IgD-negative memory B cell (primary cell): ENCODE results near the gene GABARAPL1. TPM values are rescaled to one million over a fixed set of nuclear protein-coding genes. Genes with fewer than 3 reads are reported as not detected.
"Not testable (repeated sequence)": the region's sequence is repeated elsewhere in the genome, so short reads cannot be mapped to it uniquely, and the experiment has no call there.

Experiments used
- H3K27ac Mint-ChIP-seq, 3 donors: one replicate each; pipeline ENCODE4 v1.8.0; 2020 to 2022; ENCODE audit warnings: mild to moderate bottlenecking in 3 of 3, mixed read lengths in 3 of 3, moderate library complexity in 1 of 3
- H3K27me3 Mint-ChIP-seq: one replicate; pipeline ENCODE4 v1.8.0; 2021; ENCODE audit warnings: mixed read lengths
- H3K36me3 Mint-ChIP-seq: one replicate; pipeline ENCODE4 v1.8.0; 2020; ENCODE audit warnings: mild to moderate bottlenecking, mixed read lengths
- H3K4me1 Mint-ChIP-seq, 3 donors: one replicate each; pipeline ENCODE4 v1.8.0; 2020 to 2022; ENCODE audit warnings: mixed read lengths in 3 of 3, mild to moderate bottlenecking in 1 of 3
- H3K4me3 Mint-ChIP-seq, 4 donors: one replicate each; pipeline ENCODE4 v1.8.0; 2020 to 2022; ENCODE audit warnings: mild to moderate bottlenecking in 4 of 4, mixed read lengths in 4 of 4, moderate library complexity in 3 of 4
- H3K9me3 Mint-ChIP-seq, 3 donors: one replicate each; pipeline ENCODE4 v1.8.0; 2020 to 2021; ENCODE audit warnings: mixed read lengths in 3 of 3, mild to moderate bottlenecking in 1 of 3
- polyA plus RNA-seq: library from polyadenylated mRNA; unstranded; fragments of 300-500 nt; fragmentation: Illumina TruSeq; gene quantifications from one replicate; pipeline ENCODE4 v1.2.3, GENCODE V29; 2021

Gene GABARAPL1
- polyA plus RNA-seq, 1 donor from 2014 or later, result 0.68 TPM

DNA sequence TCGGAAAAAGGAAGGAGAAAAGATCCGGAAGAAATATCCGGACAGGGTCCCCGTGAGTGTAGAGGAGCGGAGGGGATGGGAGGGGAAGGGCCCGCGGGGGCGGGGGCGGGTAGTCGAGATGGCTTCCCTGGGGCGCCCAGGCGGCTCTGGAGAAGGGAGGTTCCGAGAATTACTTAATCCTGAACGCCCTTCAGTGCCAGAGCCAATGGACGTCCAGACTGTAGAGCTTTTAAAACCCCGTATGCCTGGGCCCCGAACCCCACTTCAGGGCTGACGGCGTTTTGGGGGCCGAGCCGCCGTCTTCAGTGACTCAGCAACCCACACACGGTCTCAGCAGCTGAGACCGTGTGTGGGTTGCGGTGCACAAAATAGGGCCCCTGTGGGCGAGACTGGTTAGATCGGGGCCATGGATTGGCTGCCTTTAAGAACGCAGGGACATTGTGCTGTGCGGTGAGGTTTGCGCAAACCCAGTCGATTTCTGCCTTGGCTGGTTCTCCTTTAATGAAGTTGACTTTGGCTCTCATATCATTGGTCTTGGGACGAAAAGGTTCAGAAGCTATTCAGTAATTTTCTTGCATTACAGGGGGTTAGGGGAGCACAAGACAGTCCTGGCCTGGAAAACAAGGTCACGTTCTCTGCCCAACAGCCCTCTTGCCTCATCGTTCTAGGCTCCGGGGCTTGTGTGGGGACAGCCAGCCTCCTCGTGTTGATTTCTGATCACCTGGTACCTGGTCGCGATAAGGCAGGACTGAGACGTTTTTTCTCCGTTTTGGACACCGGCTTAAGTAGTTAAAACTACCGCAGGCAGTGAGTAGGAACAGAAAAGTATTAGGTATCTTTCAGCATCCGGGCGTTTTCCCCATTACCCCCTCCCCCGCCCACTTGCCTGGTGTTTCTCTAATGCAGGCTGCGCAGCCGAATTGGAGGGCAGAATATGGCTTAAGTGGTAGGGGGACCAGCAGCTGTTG, 775 bp downstream of the GABARAPL1 start:
- Mint-ChIP-seq H3K4me3 (peak overlapping the region; percentile 90 to 95 (median 94)), H3K27me3 (peaks cover 20% of the 10 kb centered on the region), H3K27ac (peak overlapping the region; percentile 18 to 63 (median 43)), H3K9me3 (no peaks in the 10 kb centered on the region), H3K4me1 (peaks cover 2 to 21% (median 5%) of the 10 kb centered on the region in 3 donors), H3K36me3 (no peaks in the 10 kb centered on the region)

DNA sequence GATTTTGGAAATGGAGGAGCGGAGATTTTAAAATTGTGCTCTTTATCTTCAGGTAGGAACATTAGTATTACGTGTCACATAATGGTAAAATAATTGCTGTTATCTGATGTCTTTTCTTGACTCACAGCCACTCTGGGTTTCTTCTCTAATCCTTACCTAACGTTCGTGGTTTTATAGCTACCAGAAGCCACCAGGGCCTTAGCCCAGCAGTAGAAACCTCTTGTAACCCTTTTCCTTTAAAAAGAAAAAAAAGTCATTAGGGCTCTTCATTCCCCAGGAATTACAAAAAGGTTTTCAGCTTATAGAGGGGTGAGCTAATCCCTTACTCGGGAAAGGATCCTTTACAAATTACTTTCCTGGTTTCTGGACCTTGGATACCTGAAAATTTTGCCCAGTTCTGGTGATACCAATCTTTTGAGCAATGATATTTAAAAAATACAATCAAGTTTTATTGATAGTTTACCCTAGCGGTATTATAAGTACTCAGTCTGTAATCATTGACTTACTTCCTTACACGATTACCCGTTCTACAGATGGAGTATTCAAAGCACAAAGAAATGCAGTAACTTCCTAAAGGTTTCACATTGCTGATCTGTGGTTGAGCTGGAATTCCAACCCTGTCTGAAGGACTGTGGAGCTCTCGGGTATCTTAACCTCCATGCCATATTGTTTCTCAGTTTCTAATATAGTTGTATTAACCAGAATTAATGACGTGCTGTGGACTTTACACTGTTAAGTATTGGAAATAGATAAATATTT, 1.6 kb downstream of the GABARAPL1 start:
- peak overlapping the region; percentile 90 to 95 (median 94) for H3K4me3 Mint-ChIP-seq
- H3K27ac Mint-ChIP-seq, result peak overlapping the region in 2 of 3 donors; percentile 18 to 43
- H3K9me3 Mint-ChIP-seq, result no peaks in the 10 kb centered on the region
- peaks cover 2 to 21% (median 5%) of the 10 kb centered on the region in 3 donors for H3K4me1 Mint-ChIP-seq
- H3K27me3 Mint-ChIP-seq, result peaks cover 20% of the 10 kb centered on the region
- H3K36me3 Mint-ChIP-seq, result no peaks in the 10 kb centered on the region

DNA sequence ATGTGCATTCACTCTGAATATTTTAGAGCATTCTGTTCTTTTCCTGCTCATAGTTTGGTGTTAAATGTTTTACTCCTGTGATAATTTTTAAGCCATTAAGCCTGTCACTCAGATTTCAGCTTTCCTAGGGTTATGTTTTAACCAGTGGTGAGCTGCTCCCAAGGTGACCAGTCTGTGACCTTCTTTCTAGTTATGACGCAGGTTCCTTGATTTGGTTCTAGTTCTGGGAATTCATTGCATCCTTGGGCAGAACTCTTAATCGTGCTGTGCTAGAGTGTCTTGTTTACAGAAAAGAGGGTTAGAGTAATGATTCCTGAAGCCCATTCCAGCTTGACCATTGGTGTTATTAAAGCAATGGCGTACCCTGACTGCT, 2.2 kb downstream of the GABARAPL1 start:
- no peaks in the 10 kb centered on the region for H3K36me3 Mint-ChIP-seq
- peak overlapping the region in 2 of 4 donors; percentile 27 to 93 for H3K4me3 Mint-ChIP-seq
- peaks cover 2 to 21% (median 5%) of the 10 kb centered on the region in 3 donors for H3K4me1 Mint-ChIP-seq
- no peak overlapping the region for H3K27ac Mint-ChIP-seq
- no peaks in the 10 kb centered on the region for H3K9me3 Mint-ChIP-seq
- peaks cover 20% of the 10 kb centered on the region for H3K27me3 Mint-ChIP-seq

DNA sequence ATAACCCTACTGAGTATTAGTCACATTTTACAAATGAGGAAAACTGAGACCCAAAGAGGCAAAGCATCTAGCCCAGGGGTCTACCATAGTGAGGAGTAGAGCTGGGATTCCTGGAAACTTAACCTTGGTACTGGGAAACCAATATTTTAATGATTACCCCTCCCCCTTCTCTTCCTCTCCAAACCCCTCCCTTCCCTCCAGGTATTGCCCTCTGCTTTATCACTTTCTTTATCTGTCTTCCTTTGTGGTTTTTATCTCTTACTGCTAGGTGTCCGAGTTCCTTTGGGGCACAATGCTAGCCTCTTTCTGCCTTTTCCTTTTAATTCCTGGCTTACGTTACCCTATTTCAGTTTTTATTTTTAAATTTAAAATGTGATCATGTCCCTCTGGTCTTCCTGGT, 2.8 kb downstream of the GABARAPL1 start:
- peaks cover 2 to 21% (median 5%) of the 10 kb centered on the region in 3 donors for H3K4me1 Mint-ChIP-seq
- no peaks in the 10 kb centered on the region for H3K36me3 Mint-ChIP-seq
- H3K4me3 Mint-ChIP-seq, result peak overlapping the region in 1 of 4 donors; percentile 93
- no peak overlapping the region for H3K27ac Mint-ChIP-seq
- H3K9me3 Mint-ChIP-seq, result no peaks in the 10 kb centered on the region
- peaks cover 18% of the 10 kb centered on the region for H3K27me3 Mint-ChIP-seq

DNA sequence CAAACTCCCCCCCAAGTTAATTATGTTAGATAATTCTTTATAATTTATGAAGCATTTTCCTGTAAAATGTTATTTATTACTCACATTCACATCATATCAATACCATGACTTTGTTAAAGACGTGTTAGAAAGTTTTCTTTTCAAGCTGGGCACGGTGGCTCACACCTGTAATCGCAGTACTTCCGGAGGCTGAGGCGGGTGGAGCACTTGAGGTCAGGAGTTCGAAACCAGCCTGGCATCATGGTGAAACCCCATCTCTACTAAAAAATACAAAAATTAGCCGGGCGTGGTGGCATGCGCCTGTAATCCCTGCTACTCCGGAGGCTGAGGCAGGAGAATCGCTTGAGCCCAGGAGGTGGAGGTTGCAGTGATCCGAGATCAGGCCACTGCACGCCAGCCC, 3.3 kb downstream of the GABARAPL1 start:
- not testable (repeated sequence) for H3K9me3 Mint-ChIP-seq, H3K27ac Mint-ChIP-seq, H3K36me3 Mint-ChIP-seq, H3K4me3 Mint-ChIP-seq
- H3K4me1 Mint-ChIP-seq, result peaks cover 2 to 21% (median 5%) of the 10 kb centered on the region in 3 donors
- peaks cover 18% of the 10 kb centered on the region for H3K27me3 Mint-ChIP-seq

DNA sequence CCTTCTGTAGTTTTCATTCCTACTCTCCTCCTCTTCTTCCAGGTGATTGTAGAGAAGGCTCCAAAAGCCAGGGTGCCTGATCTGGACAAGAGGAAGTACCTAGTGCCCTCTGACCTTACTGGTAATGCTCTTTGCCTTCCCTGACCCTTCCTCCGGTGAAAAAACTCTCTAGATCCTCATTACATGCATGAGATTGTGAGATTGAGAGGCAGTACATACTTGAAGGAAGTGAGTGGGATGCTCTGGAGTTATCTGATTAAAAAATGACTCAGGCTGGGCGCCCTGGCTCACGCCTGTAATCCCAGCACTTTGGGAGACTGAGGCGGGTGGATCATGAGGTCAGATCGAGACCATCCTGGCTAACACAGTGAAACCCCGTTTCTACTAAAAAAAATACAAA, 5.3 kb downstream of the GABARAPL1 start:
- Mint-ChIP-seq H3K27ac (peak overlapping the region in 1 of 3 donors; percentile 71), H3K36me3 (no peaks in the 10 kb centered on the region), H3K9me3 (no peaks in the 10 kb centered on the region), H3K4me3 (no peak overlapping the region), H3K4me1 (peaks cover 2 to 16% (median 5%) of the 10 kb centered on the region in 3 donors), H3K27me3 (peaks cover 11% of the 10 kb centered on the region)

DNA sequence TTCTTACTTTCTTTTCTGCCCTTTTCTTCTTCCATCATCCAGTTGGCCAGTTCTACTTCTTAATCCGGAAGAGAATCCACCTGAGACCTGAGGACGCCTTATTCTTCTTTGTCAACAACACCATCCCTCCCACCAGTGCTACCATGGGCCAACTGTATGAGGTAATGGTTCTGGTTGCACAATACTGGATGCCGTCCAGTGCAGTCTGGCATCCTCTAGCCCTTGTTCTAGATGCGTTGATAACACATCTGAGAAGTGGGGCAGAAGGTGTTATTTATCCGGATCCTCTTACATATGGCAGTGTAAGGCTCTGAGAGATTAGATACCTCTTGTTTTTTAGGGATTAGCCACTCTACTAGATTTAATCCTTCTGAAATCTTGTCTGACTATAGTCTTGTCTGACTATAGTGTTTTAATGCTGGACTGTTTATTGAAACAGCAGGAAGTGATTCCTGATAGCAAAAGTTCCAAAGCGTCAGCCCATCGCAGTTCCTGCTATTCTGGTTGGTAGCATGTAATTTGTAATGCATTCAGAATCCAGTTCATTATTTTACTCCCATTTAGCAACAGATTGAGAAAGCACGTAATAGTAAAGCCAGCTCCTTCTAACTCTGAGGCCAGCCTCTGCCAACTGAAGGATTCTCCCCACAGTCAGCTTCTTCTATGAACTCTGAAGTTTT, 7.9 kb downstream of the GABARAPL1 start:
- Mint-ChIP-seq H3K27me3 (no peaks in the 10 kb centered on the region), H3K36me3 (no peaks in the 10 kb centered on the region), H3K4me1 (no peaks in the 10 kb centered on the region), H3K4me3 (no peak overlapping the region), H3K9me3 (no peaks in the 10 kb centered on the region), H3K27ac (no peak overlapping the region)

DNA sequence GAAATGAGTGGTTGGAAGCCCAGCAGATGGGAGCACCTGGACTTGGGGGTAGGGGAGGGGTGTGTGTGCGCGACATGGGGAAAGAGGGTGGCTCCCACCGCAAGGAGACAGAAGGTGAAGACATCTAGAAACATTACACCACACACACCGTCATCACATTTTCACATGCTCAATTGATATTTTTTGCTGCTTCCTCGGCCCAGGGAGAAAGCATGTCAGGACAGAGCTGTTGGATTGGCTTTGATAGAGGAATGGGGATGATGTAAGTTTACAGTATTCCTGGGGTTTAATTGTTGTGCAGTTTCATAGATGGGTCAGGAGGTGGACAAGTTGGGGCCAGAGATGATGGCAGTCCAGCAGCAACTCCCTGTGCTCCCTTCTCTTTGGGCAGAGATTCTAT, 9.2 kb downstream of the GABARAPL1 start:
- Mint-ChIP-seq H3K4me3 (no peak overlapping the region), H3K27me3 (no peaks in the 10 kb centered on the region), H3K27ac (no peak overlapping the region), H3K36me3 (no peaks in the 10 kb centered on the region), H3K4me1 (no peaks in the 10 kb centered on the region), H3K9me3 (peaks cover 0 to 2% (median 0%) of the 10 kb centered on the region in 3 donors)

DNA sequence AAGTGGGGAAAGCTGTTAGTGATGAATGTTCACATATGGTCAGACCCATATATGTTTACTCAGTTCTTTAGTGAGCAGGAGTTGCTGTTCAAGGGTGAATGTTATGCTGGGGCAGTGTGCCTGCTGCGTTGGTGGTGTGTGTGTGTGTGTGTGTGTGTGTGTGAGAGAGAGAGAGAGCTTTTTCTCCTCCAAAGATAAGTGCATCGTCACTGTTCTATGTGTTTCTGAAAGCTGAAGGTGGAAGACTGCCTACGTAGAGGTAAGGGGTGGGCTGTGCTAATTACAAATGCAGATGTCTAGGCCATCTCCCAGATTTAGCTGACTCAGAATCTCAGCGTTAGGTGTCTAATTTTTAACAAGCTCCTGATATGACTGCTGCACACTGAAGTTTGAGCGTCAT, 10.5 kb downstream of the GABARAPL1 start:
- H3K27me3 Mint-ChIP-seq, result peaks cover 1% of the 10 kb centered on the region
- peaks cover 0 to 2% (median 0%) of the 10 kb centered on the region in 3 donors for H3K9me3 Mint-ChIP-seq
- no peaks in the 10 kb centered on the region for H3K4me1 Mint-ChIP-seq
- no peak overlapping the region for H3K4me3 Mint-ChIP-seq
- H3K27ac Mint-ChIP-seq, result no peak overlapping the region
- no peaks in the 10 kb centered on the region for H3K36me3 Mint-ChIP-seq

DNA sequence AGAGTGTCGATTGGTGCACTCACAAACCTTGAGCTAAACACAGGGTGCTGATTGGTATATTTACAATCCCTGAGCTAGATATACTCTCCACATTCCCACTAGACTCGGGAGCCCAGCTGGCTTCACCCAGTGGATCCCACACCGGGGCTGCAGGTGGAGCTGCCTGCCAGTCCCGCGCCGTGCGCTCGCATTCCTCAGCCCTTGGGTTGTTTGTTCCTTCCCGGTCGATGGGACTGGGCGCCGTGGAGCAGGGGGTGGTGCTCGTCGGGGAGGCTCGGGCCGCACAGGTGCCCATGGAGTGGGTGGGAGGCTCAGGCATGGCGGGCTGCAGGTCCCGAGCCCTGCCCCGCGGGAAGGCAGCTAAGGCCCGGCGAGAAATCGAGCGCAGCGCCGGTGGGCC, 12.7 kb downstream of the GABARAPL1 start:
- H3K27ac Mint-ChIP-seq, H3K4me1 Mint-ChIP-seq, H3K36me3 Mint-ChIP-seq, H3K27me3 Mint-ChIP-seq, H3K9me3 Mint-ChIP-seq, H3K4me3 Mint-ChIP-seq: not testable (repeated sequence)

DNA sequence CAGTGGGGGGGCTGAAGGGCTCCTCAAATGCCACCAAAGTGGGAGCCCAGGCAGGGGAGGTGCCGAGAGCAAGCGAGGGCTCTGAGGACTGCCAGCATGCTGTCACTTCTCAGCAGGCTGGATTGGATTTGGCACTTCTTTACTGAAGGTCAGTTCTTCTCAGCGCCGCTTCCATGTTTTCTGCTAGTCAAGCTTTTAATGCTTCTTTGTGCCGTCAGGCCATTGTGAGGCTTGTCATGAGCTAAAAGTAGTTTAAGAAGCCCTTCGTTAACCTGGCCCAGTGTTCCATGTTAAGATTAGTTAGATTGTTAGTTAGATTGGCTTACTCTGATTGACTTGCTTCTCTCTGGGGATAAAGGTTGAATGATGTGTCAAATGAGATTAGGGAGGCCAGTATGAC, 13.4 kb downstream of the GABARAPL1 start:
- Mint-ChIP-seq H3K27ac (no peak overlapping the region), H3K4me1 (no peaks in the 10 kb centered on the region), H3K9me3 (peaks cover 0 to 2% (median 0%) of the 10 kb centered on the region in 3 donors), H3K4me3 (no peak overlapping the region), H3K27me3 (peaks cover 3% of the 10 kb centered on the region), H3K36me3 (no peaks in the 10 kb centered on the region)

DNA sequence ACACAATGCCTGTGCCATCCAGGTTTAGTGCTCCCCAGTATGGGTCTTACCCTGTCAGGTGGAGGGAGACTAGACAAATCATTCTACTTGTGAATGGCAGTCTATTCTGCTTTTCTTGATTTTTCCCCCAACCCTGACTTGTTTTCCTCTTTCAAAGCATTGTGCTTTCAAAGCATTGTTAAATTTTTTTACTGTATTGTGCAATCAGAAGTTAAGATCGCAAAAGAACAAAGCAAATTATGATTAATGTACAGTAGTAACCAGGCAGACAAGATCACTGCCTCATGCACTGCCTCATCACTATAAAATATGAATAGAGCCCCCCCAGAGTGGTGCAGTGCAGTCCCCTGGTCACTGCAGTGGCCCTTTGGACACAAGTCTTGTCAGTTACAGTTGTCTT, 14.1 kb downstream of the GABARAPL1 start:
- no peak overlapping the region for H3K27ac Mint-ChIP-seq
- H3K36me3 Mint-ChIP-seq, result no peaks in the 10 kb centered on the region
- no peak overlapping the region for H3K4me3 Mint-ChIP-seq

DNA sequence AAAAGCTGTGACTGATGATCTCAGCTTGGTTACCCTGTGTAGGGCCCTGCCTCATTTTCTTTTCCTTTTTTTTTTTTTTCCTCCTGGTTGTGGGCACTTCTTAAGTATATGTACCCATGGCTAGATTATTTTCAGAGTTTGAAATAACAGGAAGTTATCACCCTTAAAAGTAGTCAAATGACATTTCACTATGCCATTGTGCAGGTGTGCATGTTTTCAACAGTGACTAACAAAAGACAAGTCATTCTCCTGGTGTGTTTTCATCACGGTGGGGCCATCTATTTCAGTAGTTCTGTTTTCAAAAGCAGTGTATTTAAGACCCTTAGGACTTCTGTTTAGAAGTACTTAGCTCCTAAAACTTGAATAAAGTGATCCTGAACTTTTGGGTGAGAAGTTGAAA, 15.0 kb downstream of the GABARAPL1 start:
- Mint-ChIP-seq H3K27me3 (peaks cover 3% of the 10 kb centered on the region), H3K36me3 (no peaks in the 10 kb centered on the region), H3K4me1 (no peaks in the 10 kb centered on the region), H3K4me3 (peak overlapping the region in 1 of 4 donors; percentile 23), H3K27ac (no peak overlapping the region), H3K9me3 (peaks cover 0 to 2% (median 0%) of the 10 kb centered on the region in 3 donors)

More for the DNA sequence above, 14.1 kb downstream of the GABARAPL1 start:
- Mint-ChIP-seq H3K27me3 (peaks cover 3% of the 10 kb centered on the region), H3K9me3 (peaks cover 0 to 2% (median 0%) of the 10 kb centered on the region in 3 donors), H3K4me1 (no peaks in the 10 kb centered on the region)

DNA sequence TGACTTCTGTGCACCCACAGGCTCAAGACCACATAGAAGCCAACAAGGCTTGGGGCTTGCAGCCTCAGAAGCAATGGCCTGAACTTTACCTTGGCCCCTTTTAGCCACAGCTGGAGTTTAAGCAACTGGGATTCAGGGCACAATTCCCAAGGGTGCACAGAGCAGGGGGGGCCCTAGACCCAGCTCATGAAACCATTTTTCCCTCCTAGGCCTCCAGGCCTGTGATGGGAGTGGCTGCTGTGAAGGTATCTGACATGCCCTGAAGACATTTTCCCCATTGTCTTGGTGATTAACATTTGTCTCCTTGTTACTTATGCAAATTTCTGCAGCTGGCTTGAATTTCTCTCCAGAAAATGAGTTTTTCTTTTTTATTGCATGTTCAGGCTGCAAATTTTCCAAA, 21.9 kb downstream of the GABARAPL1 start:
- Mint-ChIP-seq H3K27me3 (no peaks in the 10 kb centered on the region), H3K4me1 (no peaks in the 10 kb centered on the region), H3K4me3 (no peak overlapping the region), H3K27ac (no peak overlapping the region), H3K36me3 (no peaks in the 10 kb centered on the region), H3K9me3 (peaks cover 0 to 4% (median 2%) of the 10 kb centered on the region in 3 donors)
